ENCODE measurements around the gene NOP58. TPM values are rescaled to one million over a fixed set of nuclear protein-coding genes. Genes with fewer than 3 reads are reported as not detected.

Gene NOP58
- total and polyA plus RNA-seq, 11 donors: 12.9 to 32.6 (median 21.7) TPM

GRCh38 chr2:202289394-202290204, 24.0 kb downstream of the NOP58 start:
- no peak overlapping the region for H3K4me3 ChIP-seq
- ATAC-seq: no peak
- 91 to 92% (median 92%) methylated on average over 9 of the region's 9 CpGs for WGBS, 4 donors
- no peaks in the 10 kb centered on the region for H3K9me3 ChIP-seq
- H3K4me1 ChIP-seq: no peaks in the 10 kb centered on the region
- no peak for TF ChIP-seq POLR2A (IDR thresholded peaks at IDR 0.05)
- TF ChIP-seq CTCF (IDR thresholded peaks at IDR 0.05): no peak
- DNase-seq: no peak
- no peak overlapping the region for H3K27ac ChIP-seq
- intact Hi-C loops (cut with DNase I): loop anchor here in 3 of 10 donors (10.0 kb wide), 2 partner anchors 235 to 585 kb away; partner anchors contain the start of gene ICA1L (in 1 of the 3)
- no peaks in the 10 kb centered on the region for H3K27me3 ChIP-seq
- H3K36me3 ChIP-seq: peaks cover 0 to 100% (median 98%) of the 10 kb centered on the region in 9 donors

- Histone ChIP-seq H3K4me1 (no peaks in the 10 kb centered on the region), H3K4me3 (no peak overlapping the region), H3K9me3 (no peaks in the 10 kb centered on the region), H3K27ac (no peak overlapping the region), H3K36me3 (peaks cover 0 to 100% (median 98%) of the 10 kb centered on the region in 9 donors), H3K27me3 (no peaks in the 10 kb centered on the region)
- DNase-seq (no peak), ATAC-seq (no peak)
- no peak for TF ChIP-seq POLR2A (IDR thresholded peaks at IDR 0.05)
- TF ChIP-seq CTCF (IDR thresholded peaks at IDR 0.05): no peak
- intact Hi-C loops (cut with DNase I): no loop called here
- 92 to 96% (median 95%) methylated on average over 3 of the region's 3 CpGs for WGBS, 4 donors
These were observed 24.8 kb downstream of the NOP58 start for GRCh38 chr2:202290316-202290715.

GRCh38 chr2:202290970-202291369, 25.4 kb downstream of the NOP58 start:
- Histone ChIP-seq H3K4me3 (no peak overlapping the region), H3K4me1 (no peaks in the 10 kb centered on the region), H3K9me3 (no peaks in the 10 kb centered on the region), H3K27me3 (no peaks in the 10 kb centered on the region), H3K27ac (no peak overlapping the region), H3K36me3 (peaks cover 0 to 100% (median 98%) of the 10 kb centered on the region in 9 donors)
- TF ChIP-seq POLR2A (IDR thresholded peaks at IDR 0.05) (no peak), CTCF (IDR thresholded peaks at IDR 0.05) (no peak)
- 59 to 78% (median 63%) methylated on average over 1 of the region's 1 CpG for WGBS, 4 donors
- no peak for ATAC-seq
- DNase-seq: no peak
- intact Hi-C loops (cut with DNase I): no loop called here

GRCh38 chr2:202299712-202300111, 34.1 kb downstream of the NOP58 start:
- Histone ChIP-seq H3K9me3 (no peaks in the 10 kb centered on the region), H3K27me3 (no peaks in the 10 kb centered on the region), H3K27ac (no peak overlapping the region), H3K36me3 (peaks cover 4 to 100% (median 98%) of the 10 kb centered on the region in 9 donors), H3K4me3 (no peak overlapping the region), H3K4me1 (no peaks in the 10 kb centered on the region)
- no peak for ATAC-seq
- 64 to 76% (median 73%) methylated on average over 1 of the region's 1 CpG for WGBS, 4 donors
- DNase-seq: no peak
- TF ChIP-seq CTCF (IDR thresholded peaks at IDR 0.05) (no peak), POLR2A (IDR thresholded peaks at IDR 0.05) (no peak)
- intact Hi-C loops (cut with DNase I): no loop called here
